HG03175 (cell line): ENCODE data around the gene TAF5L.
"Not testable (repeated sequence)": the region's sequence is repeated elsewhere in the genome, so short reads cannot be mapped to it uniquely, and the experiment has no call there.

Source experiments
- ATAC-seq: cut with Tn5 transposase; IDR thresholded peaks from one replicate; pipeline ENCODE4 v1.9.1; 2021; ENCODE audit warnings: mild to moderate bottlenecking, moderate library complexity; ENCODE audit not compliant: unreplicated experiment

Gene TAF5L

GRCh38 chr1:229572286-229572685 is 53.6 kb downstream of the TAF5L start:
- no peak for ATAC-seq

GRCh38 chr1:229570891-229571516 is 54.9 kb downstream of the TAF5L start:
- ATAC-seq, result no peak

GRCh38 chr1:229570305-229570704 is 55.6 kb downstream of the TAF5L start:
- no peak for ATAC-seq

- ATAC-seq, result no peak
Measured at GRCh38 chr1:229567109-229567868, 58.6 kb downstream of the TAF5L start.

GRCh38 chr1:229563701-229564100 is 62.2 kb downstream of the TAF5L start:
- ATAC-seq, result no peak

GRCh38 chr1:229563241-229563640 is 62.7 kb downstream of the TAF5L start:
- ATAC-seq, result no peak

GRCh38 chr1:229562686-229563085 is 63.2 kb downstream of the TAF5L start:
- ATAC-seq, result no peak

- ATAC-seq, result no peak
Measured at GRCh38 chr1:229561141-229561540, 64.8 kb downstream of the TAF5L start.

GRCh38 chr1:229560124-229560523 is 65.8 kb downstream of the TAF5L start:
- not testable (repeated sequence) for ATAC-seq

- not testable (repeated sequence) for ATAC-seq
Measured at GRCh38 chr1:229559336-229559801, 66.6 kb downstream of the TAF5L start.

GRCh38 chr1:229558460-229559335 is 67.2 kb downstream of the TAF5L start, which contains the start of gene ABCB10:
TSS of gene ABCB10 (minus strand) at chr1:229558707. CDS start at chr1:229558652, 55 bp downstream.
- peak; percentile 76 for ATAC-seq

GRCh38 chr1:229557913-229558414 is 68.0 kb downstream of the TAF5L start:
- peak; percentile 32 for ATAC-seq

- no peak for ATAC-seq
Measured at GRCh38 chr1:229557200-229557850, 68.6 kb downstream of the TAF5L start.

- ATAC-seq, result no peak
Measured at GRCh38 chr1:229554886-229555621, 70.9 kb downstream of the TAF5L start.

- ATAC-seq, result no peak
Measured at GRCh38 chr1:229553621-229554130, 72.2 kb downstream of the TAF5L start.

GRCh38 chr1:229552732-229553131 is 73.2 kb downstream of the TAF5L start:
- no peak for ATAC-seq

GRCh38 chr1:229550812-229551567 is 74.9 kb downstream of the TAF5L start:
- ATAC-seq, result no peak

- ATAC-seq, result no peak
Measured at GRCh38 chr1:229547542-229547941, 78.4 kb downstream of the TAF5L start.

GRCh38 chr1:229544587-229544986 is 81.3 kb downstream of the TAF5L start:
- ATAC-seq, result no peak
